ENCODE data around the gene CDC42EP1.

CDC42EP1 gene

GRCh38 chr22:37559901-37560607 is at the start of gene CDC42EP1:
Gene CDC42EP1 (plus strand): TSS chr22:37560480. CDS start chr22:37566350, 5,870 bp downstream.
- Histone ChIP-seq H3K27ac (peak within 1 kb of the TSS; percentile 94 to 97), H3K4me3 (peak within 1 kb of the TSS; percentile 87)
- TF ChIP-seq, protein P1, sequence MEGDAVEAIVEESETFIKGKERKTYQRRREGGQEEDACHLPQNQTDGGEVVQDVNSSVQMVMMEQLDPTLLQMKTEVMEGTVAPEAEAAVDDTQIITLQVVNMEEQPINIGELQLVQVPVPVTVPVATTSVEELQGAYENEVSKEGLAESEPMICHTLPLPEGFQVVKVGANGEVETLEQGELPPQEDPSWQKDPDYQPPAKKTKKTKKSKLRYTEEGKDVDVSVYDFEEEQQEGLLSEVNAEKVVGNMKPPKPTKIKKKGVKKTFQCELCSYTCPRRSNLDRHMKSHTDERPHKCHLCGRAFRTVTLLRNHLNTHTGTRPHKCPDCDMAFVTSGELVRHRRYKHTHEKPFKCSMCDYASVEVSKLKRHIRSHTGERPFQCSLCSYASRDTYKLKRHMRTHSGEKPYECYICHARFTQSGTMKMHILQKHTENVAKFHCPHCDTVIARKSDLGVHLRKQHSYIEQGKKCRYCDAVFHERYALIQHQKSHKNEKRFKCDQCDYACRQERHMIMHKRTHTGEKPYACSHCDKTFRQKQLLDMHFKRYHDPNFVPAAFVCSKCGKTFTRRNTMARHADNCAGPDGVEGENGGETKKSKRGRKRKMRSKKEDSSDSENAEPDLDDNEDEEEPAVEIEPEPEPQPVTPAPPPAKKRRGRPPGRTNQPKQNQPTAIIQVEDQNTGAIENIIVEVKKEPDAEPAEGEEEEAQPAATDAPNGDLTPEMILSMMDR (IDR thresholded peaks at IDR 0.05): no peak
- peak; percentile 87 for DNase-seq (ENCODE audit: low spot score)

- H3K27ac ChIP-seq: peak overlapping the region in 1 of 2 donors; percentile 37
- TF ChIP-seq, protein P1 (IDR thresholded peaks at IDR 0.05): no peak
Measured at GRCh38 chr22:37511395-37512104, 48.7 kb upstream of the CDC42EP1 start.

GRCh38 chr22:37514526-37515051 is 45.7 kb upstream of the CDC42EP1 start:
- Histone ChIP-seq H3K27ac (no peak overlapping the region), H3K4me3 (no peak overlapping the region)
- TF ChIP-seq, protein P1 (IDR thresholded peaks at IDR 0.05): no peak
- no peak for DNase-seq (ENCODE audit: low spot score)

More at GRCh38 chr22:37511395-37512104, 48.7 kb upstream of the CDC42EP1 start:
- H3K4me3 ChIP-seq: no peak overlapping the region
- DNase-seq (ENCODE audit: low spot score): no peak

DNA sequence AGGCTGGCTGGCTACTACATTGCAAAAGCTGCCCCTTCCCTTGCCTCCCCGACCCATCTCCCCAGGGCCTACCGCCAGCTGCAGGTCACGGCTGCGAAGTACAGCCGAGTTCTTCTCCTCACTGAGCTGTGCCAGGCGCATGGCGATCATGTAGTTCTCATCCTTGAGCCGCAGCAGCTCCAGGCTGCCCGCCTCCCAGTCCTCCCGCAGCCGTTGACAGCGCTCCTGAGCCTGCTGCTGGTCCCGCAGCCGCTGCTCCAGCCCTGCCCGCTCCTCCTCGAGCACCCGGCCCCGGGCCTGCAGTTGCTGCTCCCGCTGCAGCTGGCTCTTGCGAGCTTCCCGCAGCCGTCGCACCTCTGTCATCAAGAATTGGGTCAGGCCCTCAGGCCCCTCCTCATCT is 44.4 kb upstream of the CDC42EP1 start:
- DNase-seq (ENCODE audit: low spot score): no peak
- H3K27ac ChIP-seq: no peak overlapping the region
- no peak overlapping the region for H3K4me3 ChIP-seq
- TF ChIP-seq, protein P1 (IDR thresholded peaks at IDR 0.05): no peak

DNA sequence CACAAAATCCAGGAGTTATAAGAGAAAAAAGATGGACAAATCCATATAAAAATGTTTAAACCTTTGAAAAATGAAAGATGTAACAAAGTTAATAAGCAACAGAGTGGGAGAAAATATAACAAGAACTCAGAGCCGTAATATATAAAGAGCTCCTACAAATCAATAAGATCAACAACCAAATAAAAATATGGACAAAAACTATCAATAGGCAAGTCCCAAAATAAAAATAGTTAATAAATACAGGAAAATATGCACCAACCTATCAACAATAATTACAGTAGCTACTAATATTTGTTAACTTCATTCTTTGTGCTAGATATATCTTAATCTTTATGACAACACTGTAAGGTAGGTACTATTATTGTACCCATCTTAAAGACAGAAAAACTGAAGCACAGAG is 43.8 kb upstream of the CDC42EP1 start:
- H3K4me3 ChIP-seq: no peak overlapping the region
- no peak overlapping the region for H3K27ac ChIP-seq
- TF ChIP-seq, protein P1 (IDR thresholded peaks at IDR 0.05): no peak
- DNase-seq (ENCODE audit: low spot score): no peak

DNA sequence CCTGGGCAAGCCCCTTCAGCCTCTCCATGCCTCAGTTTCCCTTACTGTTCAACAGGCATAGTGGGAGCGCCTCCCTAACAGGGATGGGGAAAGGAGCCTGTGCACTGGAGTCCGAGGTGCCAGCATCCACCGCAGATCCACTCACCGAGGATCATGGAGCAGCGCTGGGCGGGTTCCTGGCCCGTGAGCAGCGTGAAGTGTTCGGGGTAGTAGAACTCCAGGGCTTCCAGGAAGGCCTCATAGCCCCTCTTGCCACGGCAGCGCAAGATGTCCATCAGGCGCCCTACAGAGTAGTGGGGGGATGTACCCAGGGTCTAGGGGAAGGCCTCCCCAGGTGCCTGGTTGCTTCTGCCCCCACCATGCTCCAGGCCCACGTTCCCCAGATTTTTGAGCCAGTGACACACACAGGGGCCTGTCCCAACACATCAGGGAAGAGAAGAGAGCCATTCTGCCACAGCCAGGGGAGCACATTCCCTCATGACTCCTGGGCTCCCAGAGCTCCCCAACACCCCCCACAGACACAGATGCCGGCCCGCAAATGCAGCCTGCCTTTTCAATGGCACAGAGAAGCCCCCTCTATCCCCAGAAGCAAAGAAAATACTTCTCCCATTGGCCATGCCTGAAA is 42.3 kb upstream of the CDC42EP1 start:
- no peak for DNase-seq (ENCODE audit: low spot score)
- H3K4me3 ChIP-seq: peak overlapping the region; percentile 76
- peak overlapping the region in 1 of 2 donors; percentile 7 for H3K27ac ChIP-seq
- TF ChIP-seq, protein P1 (IDR thresholded peaks at IDR 0.05): no peak

Measured in coronary artery (tissue), 2 donors.